HCT116 (cell line): ENCODE results near the gene FAM193B. TPM values are rescaled to one million over a fixed set of nuclear protein-coding genes. Genes with fewer than 3 reads are reported as not detected.

Experiments used
- ATAC-seq: fragments of 200-7000 bp; cut with Tn5 transposase; 2 replicates; pipeline ENCODE4 v1.9.1; 2020; ENCODE audit warnings: mild to moderate bottlenecking, moderate library complexity
- BruUV-seq: library from RNA; stranded (reverse); fragments of 400-500 nt; replicated peaks from 2 replicates; lab custom pipeline; 2021; lab: Mats Ljungman, UMichigan
- CTCF ChIA-PET: fragments of 300-600 bp; sonication (Branson Sonifier 250); formaldehyde crosslinking; loops from one replicate; lab custom pipeline; 2021; ENCODE audit warnings: antibody characterized with exemption; lab: Charles Lee
- POLR2A ChIA-PET: fragments of 300-600, 350-600 bp; sonication (Branson Sonifier 250); formaldehyde crosslinking; loops from one replicate; lab custom pipeline; 2021; ENCODE audit warnings: antibody characterized with exemption; lab: Charles Lee
- RAD21 ChIA-PET, 2 experiments: fragments of 300-600 bp; sonication (Branson Sonifier 250); formaldehyde crosslinking; loops; one replicate each; lab custom pipeline; 2023; ENCODE audit warnings: low total read pairs in 2 of 2; ENCODE audit not compliant: uncharacterized antibody in 2 of 2, unreplicated experiment in 2 of 2, low non-redundant PET in 1 of 2; lab: Charles Lee
- DNase-seq: peaks from one replicate; pipeline ENCODE4 v3.0.0-alpha.2; 2010; ENCODE audit warnings: low read depth, low spot score
- H2AFZ ChIP-seq: fragments of 200-600 bp; shearing (Covaris generic), sonication (generic); 2 replicates; pipeline ENCODE4 v1.6.1; 2017; ENCODE audit warnings: low read depth, mixed run types, mixed read lengths, antibody characterized with exemption, low read length; ENCODE audit not compliant: poor library complexity, severe bottlenecking
- H3K27ac ChIP-seq: 2 replicates; pipeline ENCODE4 v1.5.1; 2012; ENCODE audit warnings: low read depth, low read length
- H3K27me3 ChIP-seq: fragments of 200-600 bp; sonication (generic); 2 replicates; pipeline ENCODE4 v1.6.1; 2016; ENCODE audit warnings: mixed run types, low read length, mixed read lengths; ENCODE audit not compliant: insufficient read depth
- H3K36me3 ChIP-seq, 2 experiments: fragments of 200-500 bp in 1 of 2; fragments of 200-600 bp in 1 of 2; sonication (Bioruptor generic) in 1 of 2; sonication (generic) in 1 of 2; 2 replicates each; pipeline versions ENCODE4 v1.5.1 to v1.6.1; 2014 to 2016; ENCODE audit warnings: low read length in 2 of 2, inconsistent platforms in 1 of 2, mixed read lengths in 1 of 2, mixed run types in 1 of 2; ENCODE audit not compliant: insufficient read depth in 2 of 2, control insufficient read depth in 1 of 2
- H3K4me1 ChIP-seq, 2 experiments: fragments of 200-600 bp in 1 of 2; sonication (generic) in 1 of 2; 2 replicates each; pipeline versions ENCODE4 v1.5.1 to v1.6.1; 2012 to 2017; ENCODE audit warnings: low read length in 2 of 2, inconsistent platforms in 1 of 2, mild to moderate bottlenecking in 1 of 2, mixed read lengths in 1 of 2, mixed run types in 1 of 2, moderate library complexity in 1 of 2; ENCODE audit not compliant: insufficient read depth in 2 of 2, control insufficient read depth in 1 of 2
- H3K4me2 ChIP-seq: fragments of 200-600 bp; sonication (generic); 2 replicates; pipeline ENCODE4 v1.6.1; 2017; ENCODE audit warnings: mixed run types, low read length, mixed read lengths
- H3K4me3 ChIP-seq, 2 experiments: fragments of 200-600 bp in 1 of 2; sonication (generic) in 1 of 2; replicated peaks in 1 of 2; 2 replicates each; pipeline ENCODE4 v1.5.1; 2011 to 2016; ENCODE audit warnings: low read length in 2 of 2, control low read depth in 1 of 2, low read depth in 1 of 2, mild to moderate bottlenecking in 1 of 2, mixed read lengths in 1 of 2, mixed run types in 1 of 2
- H3K79me2 ChIP-seq: fragments of 200-600 bp; sonication (generic); 2 replicates; pipeline ENCODE4 v1.6.1; 2017; ENCODE audit warnings: mild to moderate bottlenecking, mixed run types, low read length, moderate library complexity, mixed read lengths; ENCODE audit not compliant: insufficient read depth
- H3K9ac ChIP-seq: fragments of 200-600 bp; sonication (generic); 2 replicates; pipeline ENCODE4 v1.6.1; 2016; ENCODE audit warnings: low read length, mixed read lengths
- H3K9me2 ChIP-seq: fragments of 200-600 bp; sonication (generic), shearing (Covaris generic); 2 replicates; pipeline ENCODE4 v1.6.1; 2017; ENCODE audit warnings: mixed run types, mild to moderate bottlenecking, moderate library complexity; ENCODE audit not compliant: insufficient read depth
- H3K9me3 ChIP-seq, 2 experiments: fragments of 200-500 bp in 1 of 2; fragments of 200-600 bp in 1 of 2; sonication (Bioruptor generic) in 1 of 2; sonication (generic) in 1 of 2; 2 replicates each; pipeline ENCODE4 v1.6.1; 2014 to 2017; ENCODE audit warnings: low read length in 2 of 2, mixed read lengths in 2 of 2, inconsistent platforms in 1 of 2, low read depth in 1 of 2, mild to moderate bottlenecking in 1 of 2, mixed run types in 1 of 2, moderate library complexity in 1 of 2; ENCODE audit not compliant: control insufficient read depth in 1 of 2, insufficient read depth in 1 of 2
- H4K20me1 ChIP-seq: fragments of 200-600 bp; sonication (generic), shearing (Covaris generic); 2 replicates; pipeline ENCODE4 v1.6.1; 2017; ENCODE audit warnings: mixed run types, mild to moderate bottlenecking, moderate library complexity; ENCODE audit not compliant: insufficient read depth
- CBX3 ChIP-seq: IDR thresholded peaks from 2 replicates; pipeline ENCODE4 v1.6.1; 2012; ENCODE audit warnings: low read depth
- CTCF ChIP-seq, 3 experiments: fragments of 200-600 bp in 1 of 3; sonication (generic) in 1 of 3; IDR thresholded peaks in 2 of 3; conservative IDR thresholded peaks in 1 of 3; 2 replicates each; pipeline ENCODE4 v1.5.1; 2012 to 2017; ENCODE audit warnings: low read depth in 2 of 3, low read length in 2 of 3, antibody characterized with exemption in 1 of 3, borderline replicate concordance in 1 of 3, control low read depth in 1 of 3, mild to moderate bottlenecking in 1 of 3, mixed read lengths in 1 of 3, mixed run types in 1 of 3, moderate library complexity in 1 of 3; ENCODE audit not compliant: insufficient read depth in 1 of 3
- EGR1 ChIP-seq: IDR thresholded peaks from 2 replicates; pipeline ENCODE4 v1.6.1; 2012; ENCODE audit warnings: low read depth
- EZH2 ChIP-seq: fragments of 200-600 bp; sonication (generic); IDR thresholded peaks from 2 replicates; pipeline ENCODE4 v1.6.1; 2017; ENCODE audit warnings: antibody characterized with exemption, mixed run types
- EZH2phosphoT487 ChIP-seq: fragments of 200-600 bp; IDR thresholded peaks from 2 replicates; pipeline ENCODE4 v1.6.1; 2018; ENCODE audit warnings: antibody characterized with exemption, borderline replicate concordance
- JUND ChIP-seq: IDR thresholded peaks from 2 replicates; pipeline ENCODE4 v1.6.1; 2012
- POLR2A ChIP-seq: IDR thresholded peaks from 2 replicates; pipeline ENCODE4 v1.7.0; 2011; ENCODE audit warnings: borderline replicate concordance; ENCODE audit not compliant: insufficient read depth, insufficient read length; ENCODE audit errors: extremely low read depth
- RAD21 ChIP-seq: IDR thresholded peaks from 2 replicates; pipeline ENCODE4 v1.6.1; 2012; ENCODE audit warnings: low read depth, mild to moderate bottlenecking
- SIN3A ChIP-seq: IDR thresholded peaks from 2 replicates; pipeline ENCODE4 v1.6.1; 2012; ENCODE audit warnings: low read depth
- SRF ChIP-seq: IDR thresholded peaks from 2 replicates; pipeline ENCODE4 v1.6.1; 2012; ENCODE audit warnings: low read depth
- TCF7L2 ChIP-seq: IDR thresholded peaks from 2 replicates; pipeline ENCODE4 v1.7.0; 2011; ENCODE audit warnings: borderline replicate concordance, inconsistent platforms; ENCODE audit not compliant: insufficient read depth, insufficient read length; ENCODE audit errors: extremely low read depth
- YY1 ChIP-seq: IDR thresholded peaks from 2 replicates; pipeline ENCODE4 v1.6.1; 2011; ENCODE audit warnings: low read length, low read depth, moderate library complexity, mild to moderate bottlenecking; ENCODE audit not compliant: insufficient replicate concordance; ENCODE audit errors: extremely low read depth
- ZFX ChIP-seq: fragments of 450-650 bp; IDR thresholded peaks from 2 replicates; pipeline ENCODE4 v1.6.1; 2017
- ZNF274 ChIP-seq: fragments of 200-500 bp; sonication (Bioruptor generic); IDR thresholded peaks from 2 replicates; pipeline ENCODE4 v1.6.1; 2014; ENCODE audit warnings: mild to moderate bottlenecking, low read depth, low read length, inconsistent platforms
- intact Hi-C: fragments of 100-400 bp; cut with micrococcal nuclease; formaldehyde crosslinking; loops from 2 replicates; pipeline ENCODE4 v1.10.0; 2022
- total RNA-seq: library from RNA; stranded (reverse); gene quantifications from one replicate; pipeline ENCODE4 v1.2.1, GENCODE V29; 2021; ENCODE audit not compliant: unreplicated experiment
- TF ChIP-seq, protein P1 (sequence below): IDR thresholded peaks from 2 replicates; pipeline ENCODE4 v1.6.1; 2012; ENCODE audit warnings: low read depth
- TF ChIP-seq, protein P2 (sequence below): IDR thresholded peaks from 2 replicates; pipeline ENCODE4 v1.6.1; 2012
- TF ChIP-seq, protein P3 (sequence below): IDR thresholded peaks from 2 replicates; pipeline ENCODE4 v1.6.1; 2012
- TF ChIP-seq, protein P4 (sequence below): IDR thresholded peaks from 2 replicates; pipeline ENCODE4 v1.6.1; 2011; ENCODE audit warnings: mild to moderate bottlenecking, low read length, moderate library complexity; ENCODE audit not compliant: insufficient replicate concordance; ENCODE audit errors: extremely low read depth

Gene FAM193B
- total RNA-seq, 1 experiment from 2014 or later = 54.0 TPM

DNA sequence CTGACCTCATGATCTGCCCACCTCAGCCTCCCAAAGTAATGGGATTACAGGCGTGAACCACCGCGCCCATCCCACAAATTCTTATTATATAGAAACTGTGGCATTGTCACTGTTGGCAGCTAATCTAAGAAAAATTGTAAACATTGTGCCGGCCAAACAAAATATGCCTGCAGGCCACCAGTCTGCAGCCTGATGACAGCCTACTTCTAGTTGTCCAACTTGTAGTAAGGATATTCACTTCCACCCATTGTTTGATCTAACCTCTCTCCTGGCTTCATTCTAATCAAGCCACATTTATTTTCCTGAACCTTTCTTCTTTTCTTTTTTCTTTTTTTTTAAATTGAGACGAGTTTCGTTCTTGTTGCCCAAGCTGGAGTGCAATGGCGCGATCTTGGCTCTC lies 24.0 kb upstream of the FAM193B start:
- H3K36me3 ChIP-seq = no peaks in the 10 kb centered on the region
- H2AFZ ChIP-seq = no peak overlapping the region
- H4K20me1 ChIP-seq = no peaks in the 10 kb centered on the region
- ChIA-PET CTCF (no interaction called here), POLR2A (no interaction called here)
- H3K4me2 ChIP-seq = no peak overlapping the region
- H3K9me3 ChIP-seq = no peaks in the 10 kb centered on the region
- no peaks in the 10 kb centered on the region for H3K9me2 ChIP-seq
- no TSS peak for BruUV-seq
- DNase-seq (no peak), ATAC-seq (no peak)
- intact Hi-C loops = no loop called here
- H3K4me1 ChIP-seq = no peaks in the 10 kb centered on the region
- H3K9ac ChIP-seq = no peak overlapping the region
- H3K79me2 ChIP-seq = no peaks in the 10 kb centered on the region
- TF ChIP-seq RAD21 = no peak
- no peak for TF ChIP-seq SIN3A
- TF ChIP-seq POLR2A = no peak
- TF ChIP-seq, protein P1, sequence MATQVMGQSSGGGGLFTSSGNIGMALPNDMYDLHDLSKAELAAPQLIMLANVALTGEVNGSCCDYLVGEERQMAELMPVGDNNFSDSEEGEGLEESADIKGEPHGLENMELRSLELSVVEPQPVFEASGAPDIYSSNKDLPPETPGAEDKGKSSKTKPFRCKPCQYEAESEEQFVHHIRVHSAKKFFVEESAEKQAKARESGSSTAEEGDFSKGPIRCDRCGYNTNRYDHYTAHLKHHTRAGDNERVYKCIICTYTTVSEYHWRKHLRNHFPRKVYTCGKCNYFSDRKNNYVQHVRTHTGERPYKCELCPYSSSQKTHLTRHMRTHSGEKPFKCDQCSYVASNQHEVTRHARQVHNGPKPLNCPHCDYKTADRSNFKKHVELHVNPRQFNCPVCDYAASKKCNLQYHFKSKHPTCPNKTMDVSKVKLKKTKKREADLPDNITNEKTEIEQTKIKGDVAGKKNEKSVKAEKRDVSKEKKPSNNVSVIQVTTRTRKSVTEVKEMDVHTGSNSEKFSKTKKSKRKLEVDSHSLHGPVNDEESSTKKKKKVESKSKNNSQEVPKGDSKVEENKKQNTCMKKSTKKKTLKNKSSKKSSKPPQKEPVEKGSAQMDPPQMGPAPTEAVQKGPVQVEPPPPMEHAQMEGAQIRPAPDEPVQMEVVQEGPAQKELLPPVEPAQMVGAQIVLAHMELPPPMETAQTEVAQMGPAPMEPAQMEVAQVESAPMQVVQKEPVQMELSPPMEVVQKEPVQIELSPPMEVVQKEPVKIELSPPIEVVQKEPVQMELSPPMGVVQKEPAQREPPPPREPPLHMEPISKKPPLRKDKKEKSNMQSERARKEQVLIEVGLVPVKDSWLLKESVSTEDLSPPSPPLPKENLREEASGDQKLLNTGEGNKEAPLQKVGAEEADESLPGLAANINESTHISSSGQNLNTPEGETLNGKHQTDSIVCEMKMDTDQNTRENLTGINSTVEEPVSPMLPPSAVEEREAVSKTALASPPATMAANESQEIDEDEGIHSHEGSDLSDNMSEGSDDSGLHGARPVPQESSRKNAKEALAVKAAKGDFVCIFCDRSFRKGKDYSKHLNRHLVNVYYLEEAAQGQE = no peak
- TF ChIP-seq TCF7L2 = no peak
- no peak for TF ChIP-seq ZFX
- TF ChIP-seq ZNF274 = no peak
- TF ChIP-seq, protein P2, sequence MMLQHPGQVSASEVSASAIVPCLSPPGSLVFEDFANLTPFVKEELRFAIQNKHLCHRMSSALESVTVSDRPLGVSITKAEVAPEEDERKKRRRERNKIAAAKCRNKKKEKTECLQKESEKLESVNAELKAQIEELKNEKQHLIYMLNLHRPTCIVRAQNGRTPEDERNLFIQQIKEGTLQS = no peak
- TF ChIP-seq, protein P3, sequence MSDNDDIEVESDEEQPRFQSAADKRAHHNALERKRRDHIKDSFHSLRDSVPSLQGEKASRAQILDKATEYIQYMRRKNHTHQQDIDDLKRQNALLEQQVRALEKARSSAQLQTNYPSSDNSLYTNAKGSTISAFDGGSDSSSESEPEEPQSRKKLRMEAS = no peak
- TF ChIP-seq JUND = no peak
- no peak for TF ChIP-seq CTCF (IDR thresholded peaks at IDR 0.05 in 2 of 3, conservative IDR thresholded peaks at IDR 0.05 in 1 of 3; ENCODE audit: borderline replicate concordance in 1 of 3, insufficient read depth in 1 of 3, low read depth in 2 of 3, low read length in 2 of 3)
- TF ChIP-seq EZH2phosphoT487 = no peak
- TF ChIP-seq YY1 = no peak
- TF ChIP-seq, protein P4, sequence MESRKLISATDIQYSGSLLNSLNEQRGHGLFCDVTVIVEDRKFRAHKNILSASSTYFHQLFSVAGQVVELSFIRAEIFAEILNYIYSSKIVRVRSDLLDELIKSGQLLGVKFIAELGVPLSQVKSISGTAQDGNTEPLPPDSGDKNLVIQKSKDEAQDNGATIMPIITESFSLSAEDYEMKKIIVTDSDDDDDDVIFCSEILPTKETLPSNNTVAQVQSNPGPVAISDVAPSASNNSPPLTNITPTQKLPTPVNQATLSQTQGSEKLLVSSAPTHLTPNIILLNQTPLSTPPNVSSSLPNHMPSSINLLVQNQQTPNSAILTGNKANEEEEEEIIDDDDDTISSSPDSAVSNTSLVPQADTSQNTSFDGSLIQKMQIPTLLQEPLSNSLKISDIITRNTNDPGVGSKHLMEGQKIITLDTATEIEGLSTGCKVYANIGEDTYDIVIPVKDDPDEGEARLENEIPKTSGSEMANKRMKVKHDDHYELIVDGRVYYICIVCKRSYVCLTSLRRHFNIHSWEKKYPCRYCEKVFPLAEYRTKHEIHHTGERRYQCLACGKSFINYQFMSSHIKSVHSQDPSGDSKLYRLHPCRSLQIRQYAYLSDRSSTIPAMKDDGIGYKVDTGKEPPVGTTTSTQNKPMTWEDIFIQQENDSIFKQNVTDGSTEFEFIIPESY = no peak
- no peak for TF ChIP-seq CBX3
- TF ChIP-seq SRF = no peak
- no peak for TF ChIP-seq EZH2
- no peak for TF ChIP-seq EGR1
- TF ChIP-seq, all 23 proteins: peak for 0
- RAD21 ChIA-PET = no interaction called here
- Histone ChIP-seq H3K27me3 (0 out of 2 replicates have a peak, but pooled peaks cover under 1% of the 10 kb centered on the region), H3K4me3 (no peak overlapping the region), H3K27ac (no peak overlapping the region)
